Stomach smooth muscle (tissue), 2 donors: Measurements from ENCODE around the gene ACTL10.
A peak's percentile ranks its signal among the peaks of the same experiment; 100 is the strongest.
"Not testable (repeated sequence)": the region's sequence is repeated elsewhere in the genome, so short reads cannot be mapped to it uniquely, and the experiment has no call there.

Experiments used
- H3K27ac ChIP-seq: one replicate; pipeline ENCODE4 v1.7.0; 2013; ENCODE audit warnings: mild to moderate bottlenecking, low read length, inconsistent platforms
- H3K27me3 ChIP-seq, 2 donors: one replicate each; pipeline ENCODE4 v1.7.0; 2013; ENCODE audit warnings: low read length in 2 of 2; ENCODE audit not compliant: insufficient read depth in 2 of 2, control insufficient read depth in 1 of 2
- H3K36me3 ChIP-seq, 2 donors: one replicate each; pipeline ENCODE4 v1.7.0; 2013; ENCODE audit warnings: low read length in 2 of 2; ENCODE audit not compliant: control insufficient read depth in 2 of 2, insufficient read depth in 2 of 2
- H3K4me1 ChIP-seq: one replicate; pipeline ENCODE4 v1.7.0; 2013; ENCODE audit warnings: low read length; ENCODE audit not compliant: control insufficient read depth, insufficient read depth
- H3K4me3 ChIP-seq, 2 donors: one replicate each; pipeline ENCODE4 v1.7.0; 2013; ENCODE audit warnings: low read length in 2 of 2
- H3K9ac ChIP-seq, 2 donors: one replicate each; pipeline ENCODE4 v1.7.0; 2013; ENCODE audit warnings: low read length in 2 of 2, mild to moderate bottlenecking in 1 of 2
- H3K9me3 ChIP-seq, 2 donors: one replicate each; pipeline ENCODE4 v1.7.0; 2013; ENCODE audit warnings: low read length in 2 of 2; ENCODE audit not compliant: control insufficient read depth in 2 of 2
- donor health status: healthy.
- donor health status: Pancreatic carcinoma.

The ACTL10 gene

DNA sequence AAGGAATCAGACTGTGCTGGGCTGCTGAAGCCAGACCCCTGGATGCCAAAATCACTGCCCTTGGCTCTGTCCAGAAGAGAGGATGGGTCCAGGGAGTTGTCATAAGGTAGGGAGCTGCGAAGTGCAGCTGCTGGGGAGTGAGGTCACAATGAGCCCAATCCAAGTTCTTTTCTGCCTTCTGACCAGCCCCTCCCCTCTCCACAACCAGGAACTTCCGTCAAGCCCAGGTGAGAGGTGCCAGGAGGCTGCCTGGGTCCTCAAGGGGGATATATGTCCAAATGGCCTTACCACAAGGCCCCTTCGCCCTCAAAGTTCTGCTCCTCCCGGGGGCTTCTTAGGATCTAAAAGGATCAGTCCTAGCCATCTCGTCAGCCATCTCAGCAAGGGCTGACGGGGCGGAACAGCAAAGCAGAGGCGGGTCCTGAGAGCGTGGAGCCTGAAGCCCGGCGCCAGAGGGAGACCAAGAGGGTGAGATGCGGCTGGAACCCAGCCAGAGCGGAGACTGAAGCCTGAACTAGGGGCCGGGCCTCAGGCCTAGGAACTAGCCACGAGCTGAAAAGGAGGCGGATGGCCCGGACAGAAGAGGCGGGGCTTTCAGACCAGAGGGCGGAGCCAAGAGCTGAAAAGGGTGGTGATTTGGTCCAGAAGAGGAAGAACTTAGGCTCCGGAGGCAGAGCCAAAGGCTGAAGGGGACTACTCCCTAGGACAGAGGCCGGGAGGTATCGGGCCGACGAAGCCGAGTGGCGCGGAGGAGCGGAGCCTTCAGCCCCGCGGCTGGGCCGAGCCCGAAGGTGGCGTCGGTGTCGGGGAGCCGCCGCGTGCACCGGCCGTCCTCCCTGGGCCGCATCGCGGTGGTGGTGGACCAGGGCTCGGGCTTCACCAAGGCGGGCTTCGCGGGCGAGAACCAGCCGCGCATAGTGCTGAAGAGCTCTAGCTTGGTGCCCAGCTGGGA, at the start of gene ACTL10:
ACTL10 (plus strand) TSS at position 651 of the 952 bp plus-strand sequence. CDS start 555 bp downstream, outside the sequence.
- H3K27me3 ChIP-seq, result no peaks in the 10 kb centered on the region
- peak within 1 kb of the TSS; percentile 88 for H3K27ac ChIP-seq
- peak within 1 kb of the TSS; percentile 32 to 77 for H3K4me3 ChIP-seq
- peaks cover 10 to 14% of the 10 kb centered on the region in 2 donors for H3K36me3 ChIP-seq
- peaks cover 52% of the 10 kb centered on the region for H3K4me1 ChIP-seq
- H3K9me3 ChIP-seq, result no peaks in the 10 kb centered on the region
- peak within 1 kb of the TSS; percentile 56 to 80 for H3K9ac ChIP-seq

GRCh38 chr20:33621717-33622400, 44.9 kb upstream of the ACTL10 start:
- Histone ChIP-seq H3K9ac (no peak overlapping the region), H3K4me3 (no peak overlapping the region), H3K27ac (no peak overlapping the region), H3K36me3 (peaks cover 27 to 30% of the 10 kb centered on the region in 2 donors), H3K9me3 (no peaks in the 10 kb centered on the region), H3K27me3 (no peaks in the 10 kb centered on the region), H3K4me1 (no peaks in the 10 kb centered on the region)

- H3K36me3 ChIP-seq, result peaks cover 26 to 32% of the 10 kb centered on the region in 2 donors
- no peak overlapping the region for H3K27ac ChIP-seq
- H3K9ac ChIP-seq, result no peak overlapping the region
- H3K27me3 ChIP-seq, result no peaks in the 10 kb centered on the region
- H3K4me3 ChIP-seq, result no peak overlapping the region
- no peaks in the 10 kb centered on the region for H3K4me1 ChIP-seq
- no peaks in the 10 kb centered on the region for H3K9me3 ChIP-seq
These were observed 43.9 kb upstream of the ACTL10 start for GRCh38 chr20:33622705-33623365.

DNA sequence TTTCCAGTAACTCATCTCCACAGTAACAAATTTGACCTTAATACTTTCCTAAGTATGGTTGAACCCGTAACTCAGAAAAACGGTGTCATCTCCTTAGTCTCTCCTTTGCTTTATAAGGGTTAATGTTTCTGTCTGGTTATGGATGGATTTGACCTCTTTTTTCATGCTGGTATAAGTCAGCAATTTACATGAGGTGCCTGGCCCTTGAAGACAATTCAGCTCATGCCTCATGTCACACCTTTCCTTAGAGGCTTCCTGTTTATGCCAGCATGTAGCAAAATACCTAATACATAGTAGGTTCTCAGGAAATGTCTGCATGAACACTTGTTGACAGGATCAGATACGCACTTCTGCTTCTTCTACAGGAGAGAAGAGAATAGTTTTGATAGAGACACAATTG, 42.3 kb upstream of the ACTL10 start:
- H3K9ac ChIP-seq, result no peak overlapping the region
- peaks cover 32 to 46% of the 10 kb centered on the region in 2 donors for H3K36me3 ChIP-seq
- no peaks in the 10 kb centered on the region for H3K9me3 ChIP-seq
- H3K27me3 ChIP-seq, result no peaks in the 10 kb centered on the region
- H3K4me3 ChIP-seq, result no peak overlapping the region
- H3K27ac ChIP-seq, result no peak overlapping the region
- no peaks in the 10 kb centered on the region for H3K4me1 ChIP-seq

GRCh38 chr20:33626190-33626589, 40.6 kb upstream of the ACTL10 start:
- peaks cover 41 to 58% of the 10 kb centered on the region in 2 donors for H3K36me3 ChIP-seq
- no peak overlapping the region for H3K27ac ChIP-seq
- no peaks in the 10 kb centered on the region for H3K9me3 ChIP-seq
- no peak overlapping the region for H3K4me3 ChIP-seq
- no peak overlapping the region for H3K9ac ChIP-seq
- H3K4me1 ChIP-seq, result no peaks in the 10 kb centered on the region
- H3K27me3 ChIP-seq, result no peaks in the 10 kb centered on the region

DNA sequence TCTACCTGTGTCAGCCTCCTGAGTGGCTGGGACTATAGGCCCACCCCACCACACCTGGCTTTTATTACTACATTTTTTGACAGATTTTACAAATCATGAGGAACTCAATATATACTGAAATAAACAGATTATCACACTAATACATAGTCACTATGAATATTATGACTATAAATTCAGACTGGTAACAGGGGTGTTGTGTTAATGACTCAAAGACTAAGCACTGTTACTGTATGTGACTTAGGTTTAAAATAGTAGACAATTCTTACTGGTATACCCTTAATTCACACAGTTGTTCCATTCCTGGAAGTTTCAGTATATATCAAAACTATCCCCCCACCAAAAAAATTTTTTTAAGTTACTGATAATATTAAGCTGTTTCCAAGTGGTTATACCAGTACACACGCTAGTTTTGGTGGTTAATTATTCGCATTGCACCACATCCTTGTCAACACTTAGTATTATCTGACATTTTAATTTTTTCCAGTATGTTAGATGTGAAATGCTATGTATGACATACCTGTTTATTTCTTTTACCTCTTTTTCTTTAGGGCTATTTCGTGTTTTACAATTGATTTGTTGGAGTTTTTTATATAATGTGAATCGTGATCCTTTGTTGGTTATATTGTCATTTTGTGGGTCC, 39.0 kb upstream of the ACTL10 start:
- Histone ChIP-seq H3K36me3 (peaks cover 46 to 64% of the 10 kb centered on the region in 2 donors), H3K9me3 (no peaks in the 10 kb centered on the region), H3K27ac (no peak overlapping the region), H3K27me3 (no peaks in the 10 kb centered on the region), H3K4me3 (no peak overlapping the region), H3K4me1 (no peaks in the 10 kb centered on the region), H3K9ac (no peak overlapping the region)

- Histone ChIP-seq H3K9me3 (no peaks in the 10 kb centered on the region), H3K9ac (no peak overlapping the region), H3K36me3 (peaks cover 47 to 53% of the 10 kb centered on the region in 2 donors)
These were observed 37.2 kb upstream of the ACTL10 start for GRCh38 chr20:33629533-33629932.

DNA sequence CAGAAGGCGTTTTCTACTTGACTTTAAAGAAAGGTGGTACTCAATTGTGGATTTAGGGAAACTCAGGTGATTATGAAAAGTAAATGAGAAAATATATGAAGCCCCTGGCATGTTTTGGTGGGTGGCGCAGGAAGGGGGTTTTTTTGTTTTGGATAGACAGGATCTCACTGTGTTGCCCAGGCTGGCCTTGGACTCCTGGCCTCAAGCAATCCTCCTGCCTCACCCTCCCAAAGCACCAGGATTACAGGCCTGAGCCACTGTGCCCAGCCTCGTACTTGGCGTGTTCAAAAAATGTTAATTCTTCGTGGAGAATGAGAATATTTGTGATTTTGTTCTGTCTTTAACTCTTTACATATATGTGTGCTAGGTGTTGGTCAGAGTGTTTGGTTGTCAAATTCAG, 36.8 kb upstream of the ACTL10 start:
- no peaks in the 10 kb centered on the region for H3K27me3 ChIP-seq
- H3K27ac ChIP-seq, result no peak overlapping the region
- H3K4me3 ChIP-seq, result no peak overlapping the region
- H3K9me3 ChIP-seq, result no peaks in the 10 kb centered on the region
- no peaks in the 10 kb centered on the region for H3K4me1 ChIP-seq
- H3K36me3 ChIP-seq, result peaks cover 43 to 49% of the 10 kb centered on the region in 2 donors
- H3K9ac ChIP-seq, result no peak overlapping the region

More at GRCh38 chr20:33629533-33629932, 37.2 kb upstream of the ACTL10 start:
- Histone ChIP-seq H3K4me1 (no peaks in the 10 kb centered on the region), H3K27me3 (no peaks in the 10 kb centered on the region), H3K27ac (no peak overlapping the region), H3K4me3 (no peak overlapping the region)

DNA sequence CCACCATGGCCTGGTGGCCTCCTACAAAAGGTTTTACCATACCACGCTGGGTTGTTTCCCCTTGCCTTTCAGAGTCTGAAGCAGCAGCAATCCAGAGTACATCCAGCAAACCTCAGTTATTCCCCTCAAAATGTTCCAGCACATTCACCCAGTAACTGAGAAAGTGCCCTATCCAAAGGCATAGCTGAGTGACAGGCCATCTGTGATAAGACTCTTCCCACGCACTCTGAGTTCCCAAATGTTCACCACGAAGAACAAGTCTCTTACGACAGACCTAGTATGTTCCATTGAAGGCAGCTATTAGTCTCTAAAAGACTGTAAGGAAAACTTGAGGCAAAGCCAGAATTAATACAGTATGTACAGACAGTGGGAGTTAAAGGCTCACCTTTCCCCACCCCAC, 36.2 kb upstream of the ACTL10 start:
- Histone ChIP-seq H3K27ac (no peak overlapping the region), H3K36me3 (peaks cover 41 to 43% of the 10 kb centered on the region in 2 donors), H3K4me1 (no peaks in the 10 kb centered on the region), H3K4me3 (no peak overlapping the region), H3K9me3 (no peaks in the 10 kb centered on the region), H3K9ac (no peak overlapping the region), H3K27me3 (no peaks in the 10 kb centered on the region)

DNA sequence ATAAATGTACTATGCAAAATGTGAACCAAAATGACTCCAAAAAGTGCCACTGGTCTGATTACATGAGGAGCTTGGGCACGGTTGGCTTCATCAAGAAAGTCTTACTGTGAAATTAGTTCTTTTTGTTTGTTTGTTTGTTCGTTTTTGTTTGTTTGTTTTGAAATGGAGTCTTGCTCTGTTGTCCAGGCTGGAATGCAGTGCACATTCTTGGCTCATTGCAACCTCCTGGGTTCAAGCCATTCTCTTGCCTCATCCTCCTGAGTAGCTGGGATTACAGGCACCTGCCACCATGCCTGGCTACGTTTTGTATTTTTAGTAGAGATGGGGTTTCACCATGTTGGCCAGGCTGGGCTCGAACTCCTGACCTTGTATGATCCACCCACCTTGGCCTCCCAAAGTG, 34.8 kb upstream of the ACTL10 start:
- H3K36me3 ChIP-seq, result peaks cover 39 to 44% of the 10 kb centered on the region in 2 donors
- H3K4me1 ChIP-seq, H3K27me3 ChIP-seq, H3K9me3 ChIP-seq, H3K9ac ChIP-seq, H3K4me3 ChIP-seq, H3K27ac ChIP-seq: not testable (repeated sequence)
